DND-41 (cell line): Measurements from ENCODE around the gene IQCK.

Experiments
- ATAC-seq: fragments of 200-7000 bp; cut with Tn5 transposase; 3 replicates; pipeline ENCODE4 v1.9.1; 2021; ENCODE audit warnings: low read depth; ENCODE audit not compliant: insufficient read depth
- DNase-seq: peaks from one replicate; pipeline ENCODE4 v3.0.0-alpha.2; 2020
- H2AFZ ChIP-seq: 2 replicates; pipeline ENCODE4 v1.6.0; 2012; ENCODE audit warnings: low read depth, low read length
- H3K27ac ChIP-seq: 2 replicates; pipeline ENCODE4 v1.5.1; 2012; ENCODE audit warnings: low read length, inconsistent platforms
- H3K27me3 ChIP-seq: fragments of 200-600 bp; sonication (generic); 2 replicates; pipeline ENCODE4 v1.6.0; 2012; ENCODE audit warnings: low read length, mild to moderate bottlenecking, inconsistent platforms; ENCODE audit not compliant: insufficient read depth, poor library complexity
- H3K36me3 ChIP-seq: 2 replicates; pipeline ENCODE4 v1.5.1; 2012; ENCODE audit warnings: low read length, inconsistent platforms; ENCODE audit not compliant: insufficient read depth
- H3K4me1 ChIP-seq: 2 replicates; pipeline ENCODE4 v1.5.1; 2012; ENCODE audit warnings: mild to moderate bottlenecking, low read length; ENCODE audit not compliant: insufficient read depth
- H3K4me2 ChIP-seq: 2 replicates; pipeline ENCODE4 v1.6.0; 2012; ENCODE audit warnings: mild to moderate bottlenecking, moderate library complexity, low read length, inconsistent platforms; ENCODE audit not compliant: insufficient read depth
- H3K4me3 ChIP-seq, 2 experiments: fragments of 200-600 bp in 1 of 2; shearing (Covaris generic) in 1 of 2; 2 replicates each; pipeline ENCODE4 v1.5.1; 2012 to 2016; ENCODE audit warnings: inconsistent platforms in 2 of 2, low read length in 2 of 2, mild to moderate bottlenecking in 2 of 2, low read depth in 1 of 2, moderate library complexity in 1 of 2
- H3K79me2 ChIP-seq: 2 replicates; pipeline ENCODE4 v1.6.0; 2012; ENCODE audit warnings: low read length, inconsistent platforms; ENCODE audit not compliant: insufficient read depth
- H3K9ac ChIP-seq: 2 replicates; pipeline ENCODE4 v1.6.0; 2012; ENCODE audit warnings: low read depth, mild to moderate bottlenecking, inconsistent platforms, low read length, moderate library complexity
- H3K9me3 ChIP-seq: 2 replicates; pipeline ENCODE4 v1.5.1; 2012; ENCODE audit warnings: low read length, moderate library complexity, mild to moderate bottlenecking, inconsistent platforms; ENCODE audit not compliant: insufficient read depth, severe bottlenecking
- H4K20me1 ChIP-seq: 2 replicates; pipeline ENCODE4 v1.6.0; 2012; ENCODE audit warnings: low read length; ENCODE audit not compliant: insufficient read depth
- CTCF ChIP-seq: IDR thresholded peaks from 2 replicates; pipeline ENCODE4 v1.5.1; 2012; ENCODE audit warnings: borderline replicate concordance, low read length, moderate library complexity, mild to moderate bottlenecking; ENCODE audit not compliant: poor library complexity, severe bottlenecking; ENCODE audit errors: extremely low read depth
- EZH2 ChIP-seq: IDR thresholded peaks from 3 replicates; pipeline ENCODE4 v1.6.1; 2012; ENCODE audit warnings: borderline replicate concordance, low read depth, mild to moderate bottlenecking, moderate library complexity, low read length, inconsistent platforms; ENCODE audit not compliant: severe bottlenecking

IQCK gene, protein sequence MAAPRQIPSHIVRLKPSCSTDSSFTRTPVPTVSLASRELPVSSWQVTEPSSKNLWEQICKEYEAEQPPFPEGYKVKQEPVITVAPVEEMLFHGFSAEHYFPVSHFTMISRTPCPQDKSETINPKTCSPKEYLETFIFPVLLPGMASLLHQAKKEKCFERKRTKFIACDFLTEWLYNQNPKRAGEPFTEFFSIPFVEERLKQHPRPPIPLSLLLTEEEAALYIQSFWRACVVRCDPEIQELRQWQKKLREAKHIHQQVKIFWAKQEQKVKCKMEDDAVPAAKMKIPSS

GRCh38 chr16:19717741-19718623 is at the start of gene IQCK, which contains the start of gene KNOP1:
IQCK (plus strand) TSS chr16:19718271; CDS start chr16:19718307, 36 bp downstream.
KNOP1 (minus strand) TSS chr16:19718227; CDS start chr16:19715035, 3,192 bp downstream.
- peaks cover 43% of the 10 kb centered on the region for H3K79me2 ChIP-seq
- ATAC-seq, result peak; percentile 95
- H2AFZ ChIP-seq, result peak within 1 kb of the TSS; percentile 89
- peak within 1 kb of the TSS; percentile 89 for H3K27ac ChIP-seq
- peak within 1 kb of the TSS; percentile 81 to 100 for H3K4me3 ChIP-seq
- H3K36me3 ChIP-seq, result peaks cover 29% of the 10 kb centered on the region
- H3K9ac ChIP-seq, result peak within 1 kb of the TSS; percentile 94
- TF ChIP-seq EZH2 (no peak), CTCF (no peak)
- no peaks in the 10 kb centered on the region for H3K27me3 ChIP-seq
- peak; percentile 89 for DNase-seq
- H3K9me3 ChIP-seq, result no peaks in the 10 kb centered on the region
- peaks cover 21% of the 10 kb centered on the region; the same call in 1 of the 2 replicates for H4K20me1 ChIP-seq
- H3K4me1 ChIP-seq, result peaks cover 33% of the 10 kb centered on the region
- peak within 1 kb of the TSS; percentile 80 for H3K4me2 ChIP-seq

DNA sequence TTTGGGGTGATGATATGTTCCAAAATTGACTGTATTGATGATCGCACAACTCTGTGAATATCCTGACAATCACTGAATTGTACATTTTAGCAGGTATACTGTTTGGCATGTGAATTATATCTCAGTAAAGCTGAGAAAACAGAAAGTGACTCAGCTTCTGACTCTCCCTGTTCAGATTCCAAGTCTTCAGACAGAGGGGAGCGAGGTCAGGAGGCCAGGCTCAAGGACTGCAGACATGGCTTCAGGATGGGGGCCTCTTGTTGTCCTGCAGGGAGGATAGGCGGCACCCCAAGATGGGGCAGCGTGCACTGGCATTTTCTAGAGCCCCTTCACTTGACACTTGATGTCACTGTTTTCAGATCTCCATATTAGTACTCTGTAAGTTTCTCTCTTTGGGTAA is 45.7 kb upstream of the IQCK start:
- H3K4me1 ChIP-seq, result no peaks in the 10 kb centered on the region
- no peak for TF ChIP-seq EZH2
- TF ChIP-seq CTCF, result no peak
- no peak overlapping the region for H2AFZ ChIP-seq
- H3K36me3 ChIP-seq, result peaks cover 39% of the 10 kb centered on the region; the same call in 1 of the 2 replicates
- ATAC-seq (no peak), DNase-seq (no peak)
- H3K9ac ChIP-seq, result no peak overlapping the region
- no peak overlapping the region for H3K27ac ChIP-seq
- H3K27me3 ChIP-seq, result no peaks in the 10 kb centered on the region
- H3K9me3 ChIP-seq, result no peaks in the 10 kb centered on the region
- no peaks in the 10 kb centered on the region for H4K20me1 ChIP-seq
- H3K4me2 ChIP-seq, result no peak overlapping the region
- H3K79me2 ChIP-seq, result no peaks in the 10 kb centered on the region
- no peak overlapping the region for H3K4me3 ChIP-seq

GRCh38 chr16:19674485-19674884 is 43.6 kb upstream of the IQCK start:
- Histone ChIP-seq H3K4me2 (no peak overlapping the region), H3K4me1 (no peaks in the 10 kb centered on the region), H4K20me1 (no peaks in the 10 kb centered on the region), H3K27me3 (no peaks in the 10 kb centered on the region), H3K4me3 (no peak overlapping the region), H2AFZ (no peak overlapping the region), H3K9me3 (no peaks in the 10 kb centered on the region), H3K36me3 (peaks cover 36% of the 10 kb centered on the region; the same call in 1 of the 2 replicates), H3K27ac (no peak overlapping the region), H3K79me2 (no peaks in the 10 kb centered on the region), H3K9ac (no peak overlapping the region)
- no peak for DNase-seq
- ATAC-seq, result no peak
- no peak for TF ChIP-seq EZH2
- TF ChIP-seq CTCF, result no peak
